HepG2 (cell line): ENCODE measurements around the gene FAM98A. TPM values are rescaled to one million over a fixed set of nuclear protein-coding genes. Genes with fewer than 3 reads are reported as not detected.

Experiments
- ATAC-seq: fragments of 200-7000 bp; cut with Tn5 transposase; 3 replicates; pipeline ENCODE4 v1.9.1; 2020; ENCODE audit warnings: mild to moderate bottlenecking, moderate library complexity
- BruUV-seq: library from RNA; stranded (reverse); fragments of 400-500 nt; replicated peaks from 2 replicates; lab custom pipeline; 2021; lab: Mats Ljungman, UMichigan
- CTCF ChIA-PET: fragments of 300-600 bp; formaldehyde crosslinking; extraction: SDS; loops from one replicate; lab custom pipeline; 2021; ENCODE audit warnings: low total read pairs, inconsistent platforms, low intra/inter-chr PET ratio; lab: Yijun Ruan, JAX
- POLR2A ChIA-PET: fragments of 350-600 bp; sonication (Branson Sonifier 250); formaldehyde crosslinking; loops from one replicate; lab custom pipeline; 2020; ENCODE audit warnings: antibody characterized with exemption, inconsistent platforms; lab: Yijun Ruan, JAX
- DNase-seq: peaks from one replicate; pipeline ENCODE4 v3.0.0-alpha.2; 2015; ENCODE audit warnings: low spot score
- FAIRE-seq: peaks from 3 replicates; lab custom pipeline; 2011; peaks lifted over from hg19 to GRCh38; lab: Jason Lieb, UNC
- H2AFZ ChIP-seq: one replicate; pipeline ENCODE4 v1.6.1; 2011; ENCODE audit warnings: low read length, inconsistent platforms
- H3K27ac ChIP-seq: fragments of 300-600 bp; 3 replicates; pipeline ENCODE4 v1.8.0; 2011; ENCODE audit warnings: mixed run types, mild to moderate bottlenecking, mixed read lengths, low read length, inconsistent platforms; ENCODE audit not compliant: insufficient read depth; ENCODE audit errors: extremely low read length
- H3K27me3 ChIP-seq, 2 experiments: fragments of 200-600 bp in 1 of 2; 2 replicates in 1 of 2; 3 replicates in 1 of 2; pipeline versions ENCODE4 v1.6.0 to v1.8.0; 2011; ENCODE audit warnings: low read length in 2 of 2, mild to moderate bottlenecking in 2 of 2, moderate library complexity in 2 of 2, inconsistent platforms in 1 of 2; ENCODE audit not compliant: insufficient read depth in 2 of 2, control insufficient read depth in 1 of 2
- H3K36me3 ChIP-seq, 2 experiments: fragments of 200-600 bp in 1 of 2; replicated peaks in 1 of 2; 2 replicates in 1 of 2; 3 replicates in 1 of 2; pipeline versions ENCODE4 v1.5.1 to v1.8.0; 2011; ENCODE audit warnings: low read length in 2 of 2, inconsistent platforms in 1 of 2; ENCODE audit not compliant: insufficient read depth in 2 of 2, control insufficient read depth in 1 of 2
- H3K4me1 ChIP-seq: 2 replicates; pipeline ENCODE4 v1.5.1; 2012; ENCODE audit warnings: low read length, inconsistent platforms; ENCODE audit not compliant: insufficient read depth
- H3K4me2 ChIP-seq: 2 replicates; pipeline ENCODE4 v1.6.0; 2011; ENCODE audit warnings: low read depth, low read length, inconsistent platforms
- H3K4me3 ChIP-seq, 3 experiments: fragments of 200-600 bp in 1 of 3; sonication (generic), shearing (Covaris generic) in 1 of 3; replicated peaks in 1 of 3; 2 replicates each; pipeline ENCODE4 v1.5.1; 2011 to 2016; ENCODE audit warnings: low read length in 3 of 3, inconsistent platforms in 2 of 3, low read depth in 2 of 3, mild to moderate bottlenecking in 2 of 3, control low read depth in 1 of 3, mixed read lengths in 1 of 3; ENCODE audit not compliant: insufficient read depth in 1 of 3
- H3K79me2 ChIP-seq: one replicate; pipeline ENCODE4 v1.6.1; 2011; ENCODE audit warnings: low read length, inconsistent platforms; ENCODE audit not compliant: insufficient read depth
- H3K9ac ChIP-seq: 2 replicates; pipeline ENCODE4 v1.6.0; 2011; ENCODE audit warnings: mild to moderate bottlenecking, low read depth, low read length, inconsistent platforms; ENCODE audit not compliant: insufficient read depth
- H3K9me3 ChIP-seq: 2 replicates; pipeline ENCODE4 v1.5.1; 2012; ENCODE audit warnings: mild to moderate bottlenecking, low read length
- H4K20me1 ChIP-seq: 2 replicates; pipeline ENCODE4 v1.6.0; 2011; ENCODE audit warnings: inconsistent platforms, mild to moderate bottlenecking, low read length, moderate library complexity; ENCODE audit not compliant: insufficient read depth
- HNRNPL ChIP-seq: fragments of 200-400 bp; formaldehyde crosslinking; IDR thresholded peaks from 2 replicates; pipeline ENCODE4 v1.6.1; 2017; ENCODE audit warnings: mild to moderate bottlenecking, low read depth, low read length
- HNRNPUL1 ChIP-seq: fragments of 200-400 bp; formaldehyde crosslinking; IDR thresholded peaks from 2 replicates; pipeline ENCODE4 v1.6.1; 2017; ENCODE audit warnings: low read depth, mild to moderate bottlenecking, low read length, moderate library complexity
- KLF16 ChIP-seq, 2 experiments: sonication (generic) in 1 of 2; formaldehyde crosslinking in 1 of 2; IDR thresholded peaks; 2 replicates each; pipeline versions ENCODE4 v1.6.1 to v1.8.0; 2016 to 2023; ENCODE audit warnings: missing genetic modification reagents in 2 of 2, missing compliant biosample characterization in 1 of 2
- MYNN ChIP-seq: sonication (generic); formaldehyde crosslinking; IDR thresholded peaks from 2 replicates; pipeline ENCODE4 v1.4.0; 2020; ENCODE audit warnings: mild to moderate bottlenecking, low read depth, missing genetic modification reagents
- NFE2L2 ChIP-seq: fragments of 150-350 bp; IDR thresholded peaks from 2 replicates; pipeline ENCODE4 v1.6.1; 2014; ENCODE audit warnings: low read length
- PAWR ChIP-seq: sonication (generic); formaldehyde crosslinking; IDR thresholded peaks from 2 replicates; pipeline ENCODE4 v1.4.0; 2020; ENCODE audit warnings: missing genetic modification reagents, mild to moderate bottlenecking, borderline replicate concordance
- PHB2 ChIP-seq: fragments of 450-650 bp; IDR thresholded peaks from 2 replicates; pipeline ENCODE4 v1.6.1; 2018; ENCODE audit not compliant: partially characterized antibody
- POGZ ChIP-seq: sonication (generic); formaldehyde crosslinking; IDR thresholded peaks from 2 replicates; pipeline ENCODE4 v1.4.0; 2020; ENCODE audit warnings: mild to moderate bottlenecking, missing genetic modification reagents
- RNF2 ChIP-seq: fragments of 450-650 bp; conservative IDR thresholded peaks from 2 replicates; pipeline ENCODE4 v1.6.1; 2016; ENCODE audit warnings: low read depth
- RXRA ChIP-seq: sonication (generic); formaldehyde crosslinking; IDR thresholded peaks from 2 replicates; pipeline ENCODE4 v1.5.1; 2020; ENCODE audit warnings: missing genetic modification reagents
- STAG1 ChIP-seq: sonication (generic); formaldehyde crosslinking; IDR thresholded peaks from 2 replicates; pipeline ENCODE4 v1.4.0; 2020; ENCODE audit warnings: missing genetic modification reagents
- ZC3H4 ChIP-seq: sonication (generic); formaldehyde crosslinking; IDR thresholded peaks from 2 replicates; pipeline ENCODE4 v1.4.0; 2020; ENCODE audit warnings: missing genetic modification reagents, borderline replicate concordance
- ZNF143 ChIP-seq: sonication (generic); formaldehyde crosslinking; IDR thresholded peaks from 2 replicates; pipeline ENCODE4 v1.4.0; 2020; ENCODE audit warnings: missing genetic modification reagents
- ZNF317 ChIP-seq: sonication (generic); formaldehyde crosslinking; IDR thresholded peaks from 2 replicates; pipeline ENCODE4 v1.5.0; 2020; ENCODE audit warnings: mild to moderate bottlenecking, missing genetic modification reagents
- ZNF343 ChIP-seq: sonication (generic); formaldehyde crosslinking; IDR thresholded peaks from 2 replicates; pipeline ENCODE4 v1.4.0; 2020; ENCODE audit warnings: mild to moderate bottlenecking, missing genetic modification reagents
- ZNF451 ChIP-seq: sonication (generic); formaldehyde crosslinking; IDR thresholded peaks from 2 replicates; pipeline ENCODE4 v1.5.0; 2020; ENCODE audit warnings: mild to moderate bottlenecking, missing genetic modification reagents
- ZNF543 ChIP-seq: sonication (generic); formaldehyde crosslinking; IDR thresholded peaks from 2 replicates; pipeline ENCODE4 v1.4.0; 2020; ENCODE audit warnings: mild to moderate bottlenecking, missing genetic modification reagents
- ZNF790 ChIP-seq: sonication (generic); formaldehyde crosslinking; IDR thresholded peaks from 2 replicates; pipeline ENCODE4 v1.8.0; 2022; ENCODE audit warnings: missing genetic modification reagents, mild to moderate bottlenecking, borderline replicate concordance
- WGBS: methylation state at CpG from one replicate; pipeline ENCODE4 v1.1.6; 2017; ENCODE audit warnings: low lambda C conversion rate; 5-methylcytosine and 5-hydroxymethylcytosine counted together
- in situ Hi-C: cut with HindIII; loops from 2 replicates; pipeline ENCODE4 v1.10.0; 2017; ENCODE audit warnings: low pct_unique_long_range_greater_than_20kb; ENCODE audit not compliant: extremely low pct_ligation_motif_present
- intact Hi-C: fragments of 100-400 bp; cut with micrococcal nuclease; formaldehyde crosslinking; loops from one replicate; pipeline ENCODE4 v1.10.0; 2022; ENCODE audit not compliant: unreplicated experiment
- polyA plus RNA-seq, 8 experiments: library from polyadenylated mRNA; depleted of rRNA in 3 of 8; stranded (reverse) in 7 of 8; unstranded in 1 of 8; fragments of >200 nt; fragmentation: Illumina TruSeq in 4 of 8; extraction: Trizol in 4 of 8; gene quantifications; 2 replicates each; pipeline versions ENCODE4 v1.2.1 to v1.2.3, GENCODE V29; 2011 to 2016; ENCODE audit warnings: low read depth in 4 of 8, missing spikeins in 1 of 8, mixed read lengths in 1 of 8; ENCODE audit not compliant: insufficient read depth in 1 of 8
- total RNA-seq, 5 experiments: library from RNA; depleted of rRNA; stranded (reverse); fragments of >200 nt; fragmentation: Illumina TruSeq; extraction: Trizol; gene quantifications; 2 replicates each; pipeline ENCODE4 v1.2.3, GENCODE V29; 2016; ENCODE audit warnings: low read depth in 1 of 5
- TF ChIP-seq, protein P1 (sequence below): sonication (generic); formaldehyde crosslinking; conservative IDR thresholded peaks from 2 replicates; pipeline ENCODE4 v1.8.1; 2023; ENCODE audit warnings: missing genetic modification reagents
- TF ChIP-seq, protein P2 (sequence below): sonication (generic); formaldehyde crosslinking; IDR thresholded peaks from 2 replicates; pipeline ENCODE4 v1.4.0; 2020; ENCODE audit warnings: missing genetic modification reagents

FAM98A gene
- total and polyA plus RNA-seq, 2 of the 13 experiments (the other 11 are each of a cell fraction or from before 2014, with no cell fraction given): 44.0 to 61.4 TPM

- H3K4me1 ChIP-seq: peaks cover 30% of the 10 kb centered on the region
- BruUV-seq: no TSS peak
- FAIRE-seq: no peak
Measured at GRCh38 chr2:33595385-33595784, 3.7 kb downstream of the FAM98A start.

DNA sequence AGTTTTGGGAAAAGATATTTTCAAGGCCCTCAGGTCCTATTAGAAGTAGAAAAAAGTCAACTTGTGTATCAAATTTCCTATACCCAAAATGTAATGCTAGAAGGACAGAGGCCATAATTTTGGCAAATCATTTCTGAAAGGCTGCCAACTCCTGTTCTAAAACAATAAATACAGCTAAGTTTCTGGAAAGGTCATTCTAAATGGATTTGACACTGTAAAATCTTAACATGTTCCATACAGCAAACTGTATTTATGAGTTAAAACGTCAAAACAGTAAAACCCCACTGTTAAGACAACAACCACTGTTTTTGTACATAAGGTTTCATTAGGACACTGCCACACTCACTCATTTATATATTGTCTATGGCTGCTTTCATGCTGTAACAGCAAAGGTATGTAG is 9.7 kb downstream of the FAM98A start:
- no peaks in the 10 kb centered on the region for H4K20me1 ChIP-seq
- no peaks in the 10 kb centered on the region for H3K4me1 ChIP-seq
- H3K27ac ChIP-seq: no peak overlapping the region
- BruUV-seq: no TSS peak
- in situ Hi-C loops (loop anchor here (25.0 kb wide), 1 partner anchor 827 kb away; no protein-coding TSS in a partner anchor), intact Hi-C loops (no loop called here)
- WGBS: 93% methylated on average over 1 of the region's 1 CpG
- H3K27me3 ChIP-seq: no peaks in the 10 kb centered on the region
- H2AFZ ChIP-seq: no peak overlapping the region
- CTCF ChIA-PET: no interaction called here
- ATAC-seq (no peak), DNase-seq (no peak), FAIRE-seq (no peak)
- peaks cover 14 to 80% of the 10 kb centered on the region in 2 experiments for H3K36me3 ChIP-seq
- no peaks in the 10 kb centered on the region for H3K9me3 ChIP-seq
- no peak overlapping the region for H3K4me2 ChIP-seq
- POLR2A ChIA-PET: no interaction called here
- H3K4me3 ChIP-seq: no peak overlapping the region
- no peak overlapping the region for H3K9ac ChIP-seq
- H3K79me2 ChIP-seq: no peaks in the 10 kb centered on the region
- TF ChIP-seq ZNF543 (CRISPR knock-in tag) (no peak), ZNF343 (CRISPR knock-in tag) (no peak), ZNF451 (no peak), ZC3H4 (CRISPR knock-in tag) (no peak), ZNF143 (no peak), POGZ (CRISPR knock-in tag) (no peak), PAWR (no peak), ZNF317 (CRISPR knock-in tag) (no peak), RXRA (CRISPR knock-in tag) (no peak), MYNN (CRISPR knock-in tag) (no peak), STAG1 (no peak), HNRNPUL1 (no peak), KLF16 (CRISPR knock-in tag; IDR thresholded peaks at IDR 0.05) (no peak), NFE2L2 (no peak), ZNF790 (CRISPR knock-in tag) (no peak)
- TF ChIP-seq, protein P1, sequence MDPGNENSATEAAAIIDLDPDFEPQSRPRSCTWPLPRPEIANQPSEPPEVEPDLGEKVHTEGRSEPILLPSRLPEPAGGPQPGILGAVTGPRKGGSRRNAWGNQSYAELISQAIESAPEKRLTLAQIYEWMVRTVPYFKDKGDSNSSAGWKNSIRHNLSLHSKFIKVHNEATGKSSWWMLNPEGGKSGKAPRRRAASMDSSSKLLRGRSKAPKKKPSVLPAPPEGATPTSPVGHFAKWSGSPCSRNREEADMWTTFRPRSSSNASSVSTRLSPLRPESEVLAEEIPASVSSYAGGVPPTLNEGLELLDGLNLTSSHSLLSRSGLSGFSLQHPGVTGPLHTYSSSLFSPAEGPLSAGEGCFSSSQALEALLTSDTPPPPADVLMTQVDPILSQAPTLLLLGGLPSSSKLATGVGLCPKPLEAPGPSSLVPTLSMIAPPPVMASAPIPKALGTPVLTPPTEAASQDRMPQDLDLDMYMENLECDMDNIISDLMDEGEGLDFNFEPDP (CRISPR knock-in tag): no peak

More at GRCh38 chr2:33595385-33595784, 3.7 kb downstream of the FAM98A start:
- CTCF ChIA-PET: no interaction called here
- H3K4me3 ChIP-seq: no peak overlapping the region
- peaks cover 28% of the 10 kb centered on the region for H3K79me2 ChIP-seq
- no peaks in the 10 kb centered on the region; a peak in 1 of 5 replicates for H3K27me3 ChIP-seq
- no peak overlapping the region for H2AFZ ChIP-seq
- ATAC-seq: no peak
- in situ Hi-C loops (loop anchor here (25.0 kb wide), 1 partner anchor 833 kb away; no protein-coding TSS in a partner anchor), intact Hi-C loops (no loop called here)
- peaks cover 7 to 37% of the 10 kb centered on the region in 2 experiments for H3K36me3 ChIP-seq
- no peaks in the 10 kb centered on the region for H3K9me3 ChIP-seq
- no peak overlapping the region for H3K27ac ChIP-seq
- no peak overlapping the region for H3K4me2 ChIP-seq
- no peak overlapping the region for H3K9ac ChIP-seq
- POLR2A ChIA-PET: no interaction called here
- TF ChIP-seq, protein P2, sequence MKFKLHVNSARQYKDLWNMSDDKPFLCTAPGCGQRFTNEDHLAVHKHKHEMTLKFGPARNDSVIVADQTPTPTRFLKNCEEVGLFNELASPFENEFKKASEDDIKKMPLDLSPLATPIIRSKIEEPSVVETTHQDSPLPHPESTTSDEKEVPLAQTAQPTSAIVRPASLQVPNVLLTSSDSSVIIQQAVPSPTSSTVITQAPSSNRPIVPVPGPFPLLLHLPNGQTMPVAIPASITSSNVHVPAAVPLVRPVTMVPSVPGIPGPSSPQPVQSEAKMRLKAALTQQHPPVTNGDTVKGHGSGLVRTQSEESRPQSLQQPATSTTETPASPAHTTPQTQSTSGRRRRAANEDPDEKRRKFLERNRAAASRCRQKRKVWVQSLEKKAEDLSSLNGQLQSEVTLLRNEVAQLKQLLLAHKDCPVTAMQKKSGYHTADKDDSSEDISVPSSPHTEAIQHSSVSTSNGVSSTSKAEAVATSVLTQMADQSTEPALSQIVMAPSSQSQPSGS: no peak
- TF ChIP-seq PHB2: no peak
- TF ChIP-seq RNF2: no peak
- no peak for TF ChIP-seq HNRNPL
- TF ChIP-seq, all 625 proteins: peak for 0
- H4K20me1 ChIP-seq: no peaks in the 10 kb centered on the region
- WGBS: 56% methylated on average over 3 of the region's 3 CpGs
- no peak for DNase-seq
